Peyer's patch (tissue), 4 donors: ENCODE data around the gene GALR3.

ENCODE experiments used
- POLR2A ChIP-seq, 2 donors: fragments of 450-650 bp; IDR thresholded peaks; one replicate each; pipeline ENCODE4 v1.5.1; 2017; ENCODE audit warnings: antibody characterized with exemption in 2 of 2, mild to moderate bottlenecking in 2 of 2, moderate library complexity in 2 of 2
- TF ChIP-seq, protein P1 (sequence below), 6 experiments: fragments of 450-650 bp in 4 of 6; fragments of 200-600 bp in 2 of 6; sonication (generic) in 1 of 6; IDR thresholded peaks; one replicate each; pipeline ENCODE4 v1.5.1; 2017 to 2019; ENCODE audit warnings: antibody characterized with exemption in 6 of 6, mild to moderate bottlenecking in 3 of 6, moderate library complexity in 1 of 6

DNA sequence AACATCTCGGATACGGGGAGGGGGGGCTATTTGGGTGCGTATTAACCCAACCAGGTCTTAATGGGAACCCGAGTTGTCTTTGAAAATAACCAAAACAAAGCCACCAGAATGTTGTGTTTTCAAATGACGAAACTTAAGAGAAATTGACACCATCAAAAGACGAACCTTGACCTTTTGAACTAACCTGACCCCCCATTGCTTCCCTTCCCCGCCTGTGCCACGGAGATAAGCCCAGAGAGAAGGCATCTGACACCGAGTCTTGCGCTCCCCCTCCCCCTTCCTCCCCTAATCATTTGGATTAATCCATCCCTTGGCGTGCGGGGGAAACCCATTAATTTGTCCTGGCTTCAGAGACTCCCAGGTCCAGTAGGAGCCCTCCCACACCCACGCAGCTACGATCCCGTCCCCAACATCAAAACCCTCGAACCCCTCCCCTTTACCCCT is 20.0 kb upstream of the GALR3 start:
- TF ChIP-seq POLR2A (IDR thresholded peaks at IDR 0.05), result no peak
- TF ChIP-seq, protein P1, sequence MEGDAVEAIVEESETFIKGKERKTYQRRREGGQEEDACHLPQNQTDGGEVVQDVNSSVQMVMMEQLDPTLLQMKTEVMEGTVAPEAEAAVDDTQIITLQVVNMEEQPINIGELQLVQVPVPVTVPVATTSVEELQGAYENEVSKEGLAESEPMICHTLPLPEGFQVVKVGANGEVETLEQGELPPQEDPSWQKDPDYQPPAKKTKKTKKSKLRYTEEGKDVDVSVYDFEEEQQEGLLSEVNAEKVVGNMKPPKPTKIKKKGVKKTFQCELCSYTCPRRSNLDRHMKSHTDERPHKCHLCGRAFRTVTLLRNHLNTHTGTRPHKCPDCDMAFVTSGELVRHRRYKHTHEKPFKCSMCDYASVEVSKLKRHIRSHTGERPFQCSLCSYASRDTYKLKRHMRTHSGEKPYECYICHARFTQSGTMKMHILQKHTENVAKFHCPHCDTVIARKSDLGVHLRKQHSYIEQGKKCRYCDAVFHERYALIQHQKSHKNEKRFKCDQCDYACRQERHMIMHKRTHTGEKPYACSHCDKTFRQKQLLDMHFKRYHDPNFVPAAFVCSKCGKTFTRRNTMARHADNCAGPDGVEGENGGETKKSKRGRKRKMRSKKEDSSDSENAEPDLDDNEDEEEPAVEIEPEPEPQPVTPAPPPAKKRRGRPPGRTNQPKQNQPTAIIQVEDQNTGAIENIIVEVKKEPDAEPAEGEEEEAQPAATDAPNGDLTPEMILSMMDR (IDR thresholded peaks at IDR 0.05), result no peak
